IMR-90 (cell line): ENCODE measurements around the gene ZDHHC21. TPM values are rescaled to one million over a fixed set of nuclear protein-coding genes. Genes with fewer than 3 reads are reported as not detected.

ENCODE experiments used
- ATAC-seq: fragments of 200-7000 bp; cut with Tn5 transposase; 2 replicates; pipeline ENCODE4 v1.9.1; 2020; ENCODE audit warnings: low read depth, mild to moderate bottlenecking, moderate library complexity
- BruUV-seq: library from RNA; stranded (reverse); fragments of 400-500 nt; replicated peaks from 2 replicates; lab custom pipeline; 2021; lab: Mats Ljungman, UMichigan
- CTCF ChIA-PET: fragments of 300-600 bp; formaldehyde crosslinking; extraction: SDS; loops from one replicate; lab custom pipeline; 2021; ENCODE audit warnings: antibody characterized with exemption; lab: Yijun Ruan, JAX
- POLR2A ChIA-PET: fragments of 300-600 bp; sonication (Branson Sonifier 250); formaldehyde crosslinking; loops from one replicate; lab custom pipeline; 2022; ENCODE audit warnings: antibody characterized with exemption; ENCODE audit not compliant: unreplicated experiment; lab: Charles Lee
- DNase-seq: peaks from one replicate; pipeline ENCODE4 v3.0.0; 2013
- H2AFZ ChIP-seq: replicated peaks from 2 replicates; pipeline ENCODE3; 2013; ENCODE audit warnings: low read length, mild to moderate bottlenecking; ENCODE audit not compliant: poor library complexity
- H2AK5ac ChIP-seq: 2 replicates; pipeline ENCODE4 v1.6.1; 2013; ENCODE audit warnings: low read depth, low read length, inconsistent platforms
- H2AK9ac ChIP-seq: replicated peaks from 2 replicates; pipeline ENCODE3; 2013; ENCODE audit warnings: mild to moderate bottlenecking, low read depth, low read length, moderate library complexity; ENCODE audit not compliant: poor library complexity
- H2BK120ac ChIP-seq: 2 replicates; pipeline ENCODE4 v1.6.1; 2013; ENCODE audit warnings: low read depth, low read length, inconsistent platforms
- H2BK15ac ChIP-seq: 3 replicates; pipeline ENCODE4 v1.6.1; 2013; ENCODE audit warnings: low read depth, low read length, inconsistent platforms
- H2BK20ac ChIP-seq: 2 replicates; pipeline ENCODE4 v1.6.1; 2013; ENCODE audit warnings: low read depth, mild to moderate bottlenecking, inconsistent platforms, low read length, moderate library complexity
- H2BK5ac ChIP-seq: 2 replicates; pipeline ENCODE4 v1.6.1; 2013; ENCODE audit warnings: mild to moderate bottlenecking, low read depth, low read length, inconsistent platforms; ENCODE audit not compliant: poor library complexity, severe bottlenecking
- H3K14ac ChIP-seq: replicated peaks from 2 replicates; pipeline ENCODE4 v1.6.1; 2013; ENCODE audit warnings: low read depth, low read length, inconsistent platforms
- H3K18ac ChIP-seq: 2 replicates; pipeline ENCODE4 v1.6.1; 2013; ENCODE audit warnings: low read depth, low read length, control low read depth
- H3K23ac ChIP-seq: 2 replicates; pipeline ENCODE4 v1.6.1; 2013; ENCODE audit warnings: low read depth, low read length, inconsistent platforms
- H3K27ac ChIP-seq: 2 replicates; pipeline ENCODE4 v1.5.1; 2013; ENCODE audit warnings: mild to moderate bottlenecking, control low read depth, low read length; ENCODE audit not compliant: insufficient read depth
- H3K27me3 ChIP-seq: 2 replicates; pipeline ENCODE4 v1.6.1; 2013; ENCODE audit warnings: low read length; ENCODE audit not compliant: control insufficient read depth, insufficient read depth
- H3K36me3 ChIP-seq: 2 replicates; pipeline ENCODE4 v1.6.1; 2013; ENCODE audit warnings: low read length, mixed read lengths; ENCODE audit not compliant: control insufficient read depth, insufficient read depth
- H3K4ac ChIP-seq: 2 replicates; pipeline ENCODE4 v1.6.1; 2013; ENCODE audit warnings: low read depth, low read length, inconsistent platforms
- H3K4me1 ChIP-seq: 2 replicates; pipeline ENCODE4 v1.6.1; 2013; ENCODE audit warnings: low read length, mixed read lengths; ENCODE audit not compliant: control insufficient read depth, insufficient read depth
- H3K4me2 ChIP-seq: 2 replicates; pipeline ENCODE4 v1.6.1; 2013; ENCODE audit warnings: low read depth, mild to moderate bottlenecking, control low read depth, low read length, moderate library complexity
- H3K4me3 ChIP-seq: 2 replicates; pipeline ENCODE4 v1.5.1; 2013; ENCODE audit warnings: low read depth, mild to moderate bottlenecking, control low read depth, low read length, moderate library complexity; ENCODE audit not compliant: insufficient read depth
- H3K56ac ChIP-seq: 2 replicates; pipeline ENCODE4 v1.6.1; 2013; ENCODE audit warnings: low read length, inconsistent platforms; ENCODE audit not compliant: insufficient read depth; ENCODE audit errors: extremely low read depth
- H3K79me1 ChIP-seq, 2 experiments: 2 replicates each; pipeline ENCODE4 v1.6.1; 2013; ENCODE audit warnings: low read length in 2 of 2, inconsistent platforms in 1 of 2, low read depth in 1 of 2
- H3K9ac ChIP-seq: 2 replicates; pipeline ENCODE4 v1.6.1; 2013; ENCODE audit warnings: low read depth, low read length, control low read depth
- H3K9me1 ChIP-seq: 2 replicates; pipeline ENCODE4 v1.6.1; 2013; ENCODE audit warnings: low read length, inconsistent platforms; ENCODE audit not compliant: insufficient read depth
- H3K9me3 ChIP-seq: 2 replicates; pipeline ENCODE4 v1.6.1; 2013; ENCODE audit warnings: low read length; ENCODE audit not compliant: control insufficient read depth, insufficient read depth
- H4K20me1 ChIP-seq: 2 replicates; pipeline ENCODE4 v1.6.1; 2013; ENCODE audit warnings: low read length, inconsistent platforms; ENCODE audit not compliant: insufficient read depth
- H4K5ac ChIP-seq: 2 replicates; pipeline ENCODE4 v1.6.1; 2013; ENCODE audit warnings: mild to moderate bottlenecking, low read depth, low read length, control low read depth
- H4K8ac ChIP-seq, 2 experiments: 2 replicates each; pipeline ENCODE4 v1.6.1; 2013; ENCODE audit warnings: low read depth in 2 of 2, low read length in 2 of 2, control low read depth in 1 of 2, inconsistent platforms in 1 of 2
- H4K91ac ChIP-seq: 2 replicates; pipeline ENCODE4 v1.6.1; 2013; ENCODE audit warnings: low read depth, low read length, inconsistent platforms; ENCODE audit not compliant: insufficient read depth
- CEBPB ChIP-seq: IDR thresholded peaks from 2 replicates; pipeline ENCODE4 v1.6.1; 2012; ENCODE audit warnings: low read depth, low read length, improper control_type of control experiment
- MAZ ChIP-seq: IDR thresholded peaks from 2 replicates; pipeline ENCODE4 v1.6.1; 2012; ENCODE audit warnings: low read depth, mild to moderate bottlenecking, low read length, improper control_type of control experiment, moderate library complexity, borderline replicate concordance
- MXI1 ChIP-seq: IDR thresholded peaks from 2 replicates; pipeline ENCODE4 v1.6.1; 2012; ENCODE audit warnings: low read depth, mild to moderate bottlenecking, low read length, moderate library complexity, borderline replicate concordance
- NFE2L2 ChIP-seq: fragments of 150-350 bp; IDR thresholded peaks from 2 replicates; pipeline ENCODE4 v1.6.1; 2016; ENCODE audit warnings: low read depth, mild to moderate bottlenecking, low read length
- POLR2A ChIP-seq: IDR thresholded peaks from 2 replicates; pipeline ENCODE4 v1.6.1; 2012; ENCODE audit warnings: mild to moderate bottlenecking, low read depth, low read length
- RAD21 ChIP-seq: IDR thresholded peaks from 2 replicates; pipeline ENCODE4 v1.6.1; 2012; ENCODE audit warnings: low read length, improper control_type of control experiment
- RFX5 ChIP-seq: IDR thresholded peaks from 2 replicates; pipeline ENCODE4 v1.8.0; 2012; ENCODE audit warnings: low read depth, mild to moderate bottlenecking, low read length, moderate library complexity
- SMC3 ChIP-seq: fragments of 150-350 bp; IDR thresholded peaks from 2 replicates; pipeline ENCODE4 v1.6.1; 2016; ENCODE audit warnings: low read depth, mild to moderate bottlenecking, antibody characterized with exemption, low read length, moderate library complexity
- WGBS, 2 experiments: methylation state at CpG; one replicate each; pipeline versions ENCODE4 v1.1.5 to v1.1.7; 2013; ENCODE audit warnings: missing lambda C conversion rate in 2 of 2; ENCODE audit not compliant: insufficient read length in 1 of 2; ENCODE audit errors: extremely low coverage in 2 of 2; 5-methylcytosine and 5-hydroxymethylcytosine counted together
- dilution Hi-C: fragments of 300-500 bp; cut with HindIII; formaldehyde crosslinking; loops from one replicate; pipeline ENCODE4 v1.14.3; 2018; ENCODE audit warnings: low sequenced_read_pairs; ENCODE audit not compliant: unreplicated experiment
- in situ Hi-C: fragments of 300-500 bp; cut with MboI; formaldehyde crosslinking; loops from 3 replicates; pipeline ENCODE4 v1.14.3; 2019; ENCODE audit warnings: low sequenced_read_pairs, inconsistent platforms, mixed read lengths
- intact Hi-C: fragments of 100-400 bp; cut with micrococcal nuclease; formaldehyde crosslinking; loops from 2 replicates; pipeline ENCODE4 v1.10.0; 2022
- polyA plus RNA-seq, 3 experiments: library from polyadenylated mRNA; depleted of rRNA; stranded (reverse); fragments of >200 nt; gene quantifications; 2 replicates each; pipeline ENCODE4 v1.2.3, GENCODE V29; 2012; ENCODE audit warnings: low replicate concordance in 1 of 3
- total RNA-seq: library from RNA; depleted of rRNA; stranded (reverse); fragments of >200 nt; gene quantifications from 2 replicates; pipeline ENCODE4 v1.2.3, GENCODE V29; 2012
- TF ChIP-seq, protein P1 (sequence below): fragments of 150-350 bp; IDR thresholded peaks from 2 replicates; pipeline ENCODE4 v1.6.1; 2016; ENCODE audit warnings: low read depth, mild to moderate bottlenecking, low read length, moderate library complexity, borderline replicate concordance

ZDHHC21 gene
- total and polyA plus RNA-seq, 2 of the 4 experiments (the other 2 are of a cell fraction) = 2.8 to 4.5 TPM

DNA sequence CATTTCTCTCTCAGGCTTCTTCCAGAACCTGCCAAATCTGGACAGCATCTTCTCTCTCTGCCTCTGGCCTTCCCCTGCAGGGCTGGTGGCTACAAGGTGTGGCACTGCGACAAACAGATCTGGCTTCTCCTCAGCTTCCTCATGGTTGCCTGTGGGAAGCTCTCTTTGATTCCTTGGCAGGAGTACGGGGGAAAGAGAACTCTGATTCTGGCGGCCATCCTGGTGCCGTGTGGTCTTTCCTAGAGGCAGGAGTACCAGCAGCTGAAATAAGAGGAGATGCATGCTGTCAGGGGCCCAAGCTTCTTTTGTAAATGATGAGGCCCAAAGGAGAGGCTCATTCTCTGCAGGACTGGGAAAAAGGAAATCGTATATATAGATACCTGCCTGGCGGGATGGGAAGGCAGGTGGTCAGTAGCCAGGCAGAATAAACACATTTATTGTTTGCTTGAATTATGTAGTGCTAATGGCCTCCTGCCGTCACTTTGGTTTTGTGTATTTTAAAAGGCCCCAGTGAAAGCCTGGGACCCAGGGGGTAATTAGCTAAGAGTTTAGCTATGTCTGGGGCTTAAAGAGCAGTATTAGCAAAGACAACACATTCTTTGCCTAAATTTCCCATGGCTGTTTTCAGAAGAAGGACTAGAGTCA is 29.3 kb upstream of the ZDHHC21 start, which contains the start of gene CER1:
Gene CER1, minus strand, starts transcription at position 343 of the 645 bp plus-strand sequence. Its CDS starts 61 bp downstream, at position 282.
- no peak within 1 kb of the TSS for H3K9ac ChIP-seq
- ChIA-PET CTCF (no interaction called here), POLR2A (no interaction called here)
- no peak within 1 kb of the TSS for H3K23ac ChIP-seq
- no peak within 1 kb of the TSS for H3K56ac ChIP-seq
- H3K4me2 ChIP-seq = no peak within 1 kb of the TSS
- DNase-seq (no peak), ATAC-seq (no peak)
- BruUV-seq = no TSS peak
- no peak within 1 kb of the TSS for H2BK15ac ChIP-seq
- no peak within 1 kb of the TSS for H3K4me3 ChIP-seq
- H3K4ac ChIP-seq = no peak within 1 kb of the TSS
- H3K9me1 ChIP-seq = no peaks in the 10 kb centered on the region
- no peak for TF ChIP-seq SMC3
- no peak for TF ChIP-seq POLR2A
- TF ChIP-seq, protein P1, sequence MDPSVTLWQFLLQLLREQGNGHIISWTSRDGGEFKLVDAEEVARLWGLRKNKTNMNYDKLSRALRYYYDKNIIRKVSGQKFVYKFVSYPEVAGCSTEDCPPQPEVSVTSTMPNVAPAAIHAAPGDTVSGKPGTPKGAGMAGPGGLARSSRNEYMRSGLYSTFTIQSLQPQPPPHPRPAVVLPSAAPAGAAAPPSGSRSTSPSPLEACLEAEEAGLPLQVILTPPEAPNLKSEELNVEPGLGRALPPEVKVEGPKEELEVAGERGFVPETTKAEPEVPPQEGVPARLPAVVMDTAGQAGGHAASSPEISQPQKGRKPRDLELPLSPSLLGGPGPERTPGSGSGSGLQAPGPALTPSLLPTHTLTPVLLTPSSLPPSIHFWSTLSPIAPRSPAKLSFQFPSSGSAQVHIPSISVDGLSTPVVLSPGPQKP = no peak
- no peak for TF ChIP-seq MXI1
- TF ChIP-seq CEBPB = no peak
- TF ChIP-seq RAD21 = no peak
- TF ChIP-seq MAZ = no peak
- TF ChIP-seq NFE2L2 = no peak
- no peak for TF ChIP-seq RFX5
- H4K5ac ChIP-seq = no peak within 1 kb of the TSS
- H3K18ac ChIP-seq = no peak within 1 kb of the TSS
- H3K79me1 ChIP-seq = no peaks in the 10 kb centered on the region
- peaks cover 2% of the 10 kb centered on the region; the same call in 1 of the 2 replicates for H3K27me3 ChIP-seq
- H3K36me3 ChIP-seq = no peaks in the 10 kb centered on the region
- dilution Hi-C loops (no loop called here), in situ Hi-C loops (no loop called here), intact Hi-C loops (no loop called here)
- H4K8ac ChIP-seq = no peak within 1 kb of the TSS
- no peaks in the 10 kb centered on the region for H4K20me1 ChIP-seq
- H2AK9ac ChIP-seq = no peak within 1 kb of the TSS
- H2BK120ac ChIP-seq = no peak within 1 kb of the TSS
- no peak within 1 kb of the TSS for H3K14ac ChIP-seq
- no peak within 1 kb of the TSS for H2BK20ac ChIP-seq
- no peaks in the 10 kb centered on the region for H3K4me1 ChIP-seq
- no peak within 1 kb of the TSS for H2AK5ac ChIP-seq
- no peak within 1 kb of the TSS for H2AFZ ChIP-seq
- H4K91ac ChIP-seq = no peak within 1 kb of the TSS
- no peak within 1 kb of the TSS for H3K27ac ChIP-seq
- whole genome bisulfite sequencing, 2 experiments = 43% methylated on average over 3 of the region's 7 CpGs; no CpG with 5 or more reads in 1 of the 2 experiments
- H3K9me3 ChIP-seq = no peaks in the 10 kb centered on the region
- H2BK5ac ChIP-seq = no peak within 1 kb of the TSS
